Activated naive CD8-positive, alpha-beta T cell treated with anti-CD3 and anti-CD28 coated beads, Interleukin-2, amount 10 ng/mL, durations not matched to agents 7 days and 5 days (primary cell): ENCODE data around the gene NXPH3. TPM values are rescaled to one million over a fixed set of nuclear protein-coding genes. Genes with fewer than 3 reads are reported as not detected.

ENCODE experiments used
- ATAC-seq: fragments of 150-1000 bp; cut with Tn5 transposase; one replicate; pipeline ENCODE4 v1.10.0; 2021; ENCODE audit warnings: low read depth, moderate library complexity
- POLR2A ChIA-PET: fragments of 350-600 bp; sonication (Branson Sonifier 250); formaldehyde crosslinking; loops from one replicate; lab custom pipeline; 2021; ENCODE audit warnings: antibody characterized with exemption; lab: Charles Lee
- DNase-seq: peaks from one replicate; pipeline ENCODE4 v3.0.0; 2021
- H3K27ac Mint-ChIP-seq: one replicate; pipeline ENCODE4 v1.8.0; 2022; ENCODE audit warnings: mild to moderate bottlenecking, mixed read lengths
- H3K27me3 Mint-ChIP-seq: one replicate; pipeline ENCODE4 v1.8.0; 2022; ENCODE audit warnings: mild to moderate bottlenecking, moderate library complexity, mixed read lengths
- H3K36me3 Mint-ChIP-seq: one replicate; pipeline ENCODE4 v1.8.0; 2021; ENCODE audit warnings: mild to moderate bottlenecking, mixed read lengths
- H3K4me1 Mint-ChIP-seq: one replicate; pipeline ENCODE4 v1.8.0; 2021; ENCODE audit warnings: mixed read lengths
- H3K4me3 Mint-ChIP-seq: one replicate; pipeline ENCODE4 v1.8.0; 2022; ENCODE audit warnings: mild to moderate bottlenecking, moderate library complexity, mixed read lengths
- H3K9me3 Mint-ChIP-seq: one replicate; pipeline ENCODE4 v1.8.0; 2021; ENCODE audit warnings: mixed read lengths
- total RNA-seq, 2 experiments: library from RNA; stranded (reverse); gene quantifications; one replicate each; pipeline ENCODE4 v1.2.3, GENCODE V29; 2021

NXPH3 gene
- total RNA-seq, 2 experiments from 2014 or later, result 0.14 TPM; not detected in 1

DNA sequence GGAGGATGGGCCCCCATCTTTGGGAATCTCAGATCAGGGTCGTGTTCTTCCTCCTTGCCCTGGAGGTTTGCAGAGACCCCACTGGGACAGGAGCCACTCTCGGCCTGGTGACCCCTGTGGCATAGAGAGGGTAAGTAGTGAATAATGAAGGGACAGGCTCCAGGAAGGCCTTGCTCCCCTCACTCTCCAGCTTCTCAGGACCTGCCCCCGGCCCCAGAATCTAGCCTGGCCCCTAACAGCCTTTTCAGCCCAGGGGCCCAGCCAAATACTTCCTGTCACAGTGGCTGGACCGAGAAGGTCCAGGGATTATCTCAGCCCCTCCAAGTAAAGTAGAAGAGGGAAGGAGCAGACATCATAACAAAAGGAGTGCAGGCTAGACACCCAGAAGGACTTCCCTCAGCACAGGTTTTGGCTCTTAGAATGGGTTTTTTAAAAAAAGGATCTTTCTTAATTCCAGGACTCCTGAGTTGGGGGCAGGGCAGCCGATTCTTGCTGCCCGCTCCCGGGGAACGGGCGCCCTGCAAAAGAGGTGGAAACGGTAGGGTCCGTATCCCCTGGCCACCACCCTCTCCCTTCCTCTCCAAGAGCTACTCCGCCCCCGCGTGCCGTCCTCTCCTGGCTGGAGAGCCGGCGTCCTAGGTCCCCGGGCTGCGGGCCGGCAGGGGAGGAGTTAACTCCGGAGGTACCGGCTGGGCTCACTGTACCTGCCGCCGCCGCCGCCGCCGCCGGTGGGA, 559 bp upstream of the NXPH3 start:
- H3K36me3 Mint-ChIP-seq, result no peaks in the 10 kb centered on the region

DNA sequence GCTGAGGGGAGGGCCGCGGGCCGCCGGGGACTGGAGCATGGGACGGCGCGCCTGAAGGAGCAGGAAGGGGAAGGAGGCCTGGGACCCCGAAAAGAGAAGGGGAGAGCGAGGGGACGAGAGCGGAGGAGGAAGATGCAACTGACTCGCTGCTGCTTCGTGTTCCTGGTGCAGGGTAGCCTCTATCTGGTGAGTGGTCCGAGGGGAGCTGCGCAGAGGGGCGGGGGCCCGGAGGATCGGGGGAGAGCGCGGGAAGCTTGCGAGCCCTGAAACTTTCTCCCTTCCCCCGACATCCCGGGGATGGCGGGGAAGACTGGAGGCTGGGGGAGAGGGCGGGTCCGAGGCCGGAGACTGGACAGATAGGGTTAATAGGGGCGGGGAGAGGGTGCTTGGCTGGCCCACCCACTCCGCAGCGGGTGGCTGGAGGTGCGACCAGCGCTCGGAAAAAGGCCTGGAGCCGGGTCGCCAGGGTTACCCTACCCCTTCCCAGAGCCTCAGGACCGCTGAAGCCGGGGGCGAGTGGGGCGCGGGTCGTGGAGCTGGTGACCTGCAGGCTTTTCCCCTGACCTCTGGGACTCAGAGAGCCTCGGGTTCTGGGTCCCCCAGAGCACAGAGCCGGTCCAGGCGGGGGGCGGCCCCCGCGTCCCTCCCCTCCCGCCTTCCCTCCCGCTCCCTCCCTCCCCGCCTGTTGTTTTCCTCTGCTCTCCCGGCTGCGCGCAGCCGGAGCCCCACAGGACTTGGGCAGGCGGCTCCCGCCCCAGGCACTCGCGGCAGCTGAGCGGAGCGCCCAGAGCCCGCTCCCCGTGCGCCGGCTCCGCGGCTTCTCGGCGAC, 631 bp downstream of the NXPH3 start:
- Mint-ChIP-seq H3K4me1 (peaks cover 6% of the 10 kb centered on the region), H3K36me3 (no peaks in the 10 kb centered on the region), H3K9me3 (no peaks in the 10 kb centered on the region), H3K4me3 (peak overlapping the region; percentile 82), H3K27ac (no peak overlapping the region), H3K27me3 (peaks cover 54% of the 10 kb centered on the region)
- POLR2A ChIA-PET, result interaction anchor here (1.5 kb wide), 2 partner anchors 101 to 119 kb away, joined by 3 to 10 read pairs; no protein-coding TSS in a partner anchor
- no peak for ATAC-seq
- peak; percentile 42 for DNase-seq

More for the DNA sequence above, 559 bp upstream of the NXPH3 start:
- POLR2A ChIA-PET, result interaction anchor here (0.6 to 1.5 kb wide), 3 partner anchors 95 to 121 kb away, joined by 3 to 10 read pairs (median 4); no protein-coding TSS in a partner anchor
- H3K9me3 Mint-ChIP-seq, result no peaks in the 10 kb centered on the region
- H3K4me3 Mint-ChIP-seq, result peak overlapping the region; percentile 82
- DNase-seq (no peak), ATAC-seq (no peak)
- no peak overlapping the region for H3K27ac Mint-ChIP-seq
- peaks cover 13% of the 10 kb centered on the region for H3K4me1 Mint-ChIP-seq
- H3K27me3 Mint-ChIP-seq, result peaks cover 61% of the 10 kb centered on the region

DNA sequence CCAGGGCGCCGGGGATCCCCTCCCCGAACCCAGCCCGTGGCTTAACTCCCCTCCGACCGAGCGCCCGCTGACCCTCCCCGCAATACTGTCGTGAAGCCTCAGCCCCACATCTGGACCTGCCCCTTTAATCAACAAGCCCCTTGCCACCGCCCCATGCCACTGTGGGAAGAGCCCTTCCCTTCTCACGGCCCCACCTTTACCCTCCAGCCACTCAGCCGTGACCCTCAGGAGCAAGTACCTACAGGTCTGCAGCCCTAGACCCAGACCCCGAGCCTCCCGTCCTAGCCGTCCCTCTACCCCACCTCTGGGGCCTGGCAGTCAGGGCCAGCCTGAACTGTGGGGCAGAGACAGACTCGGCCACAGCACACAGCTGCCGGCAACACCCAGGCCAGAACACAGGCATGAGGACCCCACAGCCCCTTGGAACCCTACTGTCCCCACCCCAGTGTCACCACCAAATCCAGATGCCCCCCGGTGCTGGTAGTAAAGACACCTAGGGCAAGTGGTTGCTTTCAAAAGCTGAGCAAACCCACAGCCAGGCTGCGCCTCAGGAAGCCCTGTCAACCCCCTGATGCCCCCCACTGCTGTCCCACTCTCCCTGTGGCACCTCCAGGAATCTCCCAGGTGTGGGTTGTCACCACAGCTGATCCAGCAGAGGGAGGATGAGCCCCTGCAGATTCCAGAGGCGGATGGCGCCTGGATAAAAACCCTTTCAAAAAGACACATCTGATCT, 1.4 kb downstream of the NXPH3 start:
- no peaks in the 10 kb centered on the region for H3K36me3 Mint-ChIP-seq
- peaks cover 3% of the 10 kb centered on the region for H3K4me1 Mint-ChIP-seq
- ATAC-seq, result no peak
- no peak overlapping the region for H3K27ac Mint-ChIP-seq
- H3K27me3 Mint-ChIP-seq, result peaks cover 46% of the 10 kb centered on the region
- POLR2A ChIA-PET, result no interaction called here
- peak overlapping the region; percentile 70 for H3K4me3 Mint-ChIP-seq
- no peaks in the 10 kb centered on the region for H3K9me3 Mint-ChIP-seq
- no peak for DNase-seq

DNA sequence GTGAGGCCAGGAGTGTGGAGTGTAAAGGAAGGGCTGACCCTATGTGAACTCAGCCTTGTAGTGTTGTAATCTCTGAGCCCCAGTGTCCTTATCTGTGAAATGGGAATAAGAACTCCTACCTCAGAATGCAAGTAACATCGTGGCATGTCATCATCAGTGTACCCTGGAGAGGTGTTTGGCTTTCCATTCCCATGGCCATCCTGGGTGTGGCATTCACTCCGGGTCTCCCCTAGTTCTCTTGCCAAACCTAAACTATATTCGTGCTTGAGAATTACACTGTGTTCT, 1.9 kb downstream of the NXPH3 start:
- ATAC-seq (no peak), DNase-seq (no peak)
- H3K27ac Mint-ChIP-seq, result no peak overlapping the region
- no peaks in the 10 kb centered on the region for H3K9me3 Mint-ChIP-seq
- H3K4me1 Mint-ChIP-seq, result peaks cover 3% of the 10 kb centered on the region
- peaks cover 41% of the 10 kb centered on the region for H3K27me3 Mint-ChIP-seq
- no peak overlapping the region for H3K4me3 Mint-ChIP-seq
- H3K36me3 Mint-ChIP-seq, result no peaks in the 10 kb centered on the region
- POLR2A ChIA-PET, result no interaction called here

DNA sequence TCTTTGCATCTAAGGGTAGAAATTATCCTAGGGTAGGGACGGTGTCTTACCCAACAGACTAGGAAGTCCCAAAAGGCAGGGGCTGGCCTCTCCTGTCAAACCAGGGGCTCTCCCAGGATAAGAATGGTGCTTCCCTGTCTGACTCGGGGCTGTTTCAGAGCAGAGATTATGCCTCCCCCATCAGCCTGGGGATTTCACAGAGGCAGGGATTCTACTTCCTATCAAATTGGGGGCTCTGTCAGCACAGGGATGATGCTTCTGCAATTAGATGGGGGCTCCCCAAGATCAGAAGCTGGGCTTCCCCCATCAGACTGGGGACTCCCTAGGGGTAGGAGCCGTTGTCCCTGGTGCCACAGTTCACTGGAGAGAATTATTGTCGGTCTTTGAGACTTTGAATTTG, 2.3 kb downstream of the NXPH3 start:
- POLR2A ChIA-PET, result no interaction called here
- H3K27ac Mint-ChIP-seq, result no peak overlapping the region
- H3K27me3 Mint-ChIP-seq, result peaks cover 38% of the 10 kb centered on the region
- no peak for DNase-seq
- no peak for ATAC-seq
- H3K9me3 Mint-ChIP-seq, result no peaks in the 10 kb centered on the region
- no peak overlapping the region for H3K4me3 Mint-ChIP-seq
- H3K36me3 Mint-ChIP-seq, result no peaks in the 10 kb centered on the region
- peaks cover 3% of the 10 kb centered on the region for H3K4me1 Mint-ChIP-seq

DNA sequence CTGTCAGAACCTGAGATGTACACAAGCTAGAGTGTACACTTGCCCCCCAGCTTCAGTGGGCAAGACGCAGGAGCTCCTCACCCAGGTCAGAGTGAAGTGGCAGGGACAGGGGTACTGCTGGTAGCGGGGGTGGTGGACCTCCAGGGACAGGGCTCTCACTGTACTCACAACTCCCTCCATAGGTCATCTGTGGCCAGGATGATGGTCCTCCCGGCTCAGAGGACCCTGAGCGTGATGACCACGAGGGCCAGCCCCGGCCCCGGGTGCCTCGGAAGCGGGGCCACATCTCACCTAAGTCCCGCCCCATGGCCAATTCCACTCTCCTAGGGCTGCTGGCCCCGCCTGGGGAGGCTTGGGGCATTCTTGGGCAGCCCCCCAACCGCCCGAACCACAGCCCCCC, 2.7 kb downstream of the NXPH3 start:
- H3K4me1 Mint-ChIP-seq, result peaks cover 3% of the 10 kb centered on the region
- DNase-seq, result no peak
- no peak overlapping the region for H3K27ac Mint-ChIP-seq
- H3K27me3 Mint-ChIP-seq, result peaks cover 34% of the 10 kb centered on the region
- no peaks in the 10 kb centered on the region for H3K9me3 Mint-ChIP-seq
- ATAC-seq, result no peak
- POLR2A ChIA-PET, result no interaction called here
- H3K36me3 Mint-ChIP-seq, result no peaks in the 10 kb centered on the region
- H3K4me3 Mint-ChIP-seq, result no peak overlapping the region

DNA sequence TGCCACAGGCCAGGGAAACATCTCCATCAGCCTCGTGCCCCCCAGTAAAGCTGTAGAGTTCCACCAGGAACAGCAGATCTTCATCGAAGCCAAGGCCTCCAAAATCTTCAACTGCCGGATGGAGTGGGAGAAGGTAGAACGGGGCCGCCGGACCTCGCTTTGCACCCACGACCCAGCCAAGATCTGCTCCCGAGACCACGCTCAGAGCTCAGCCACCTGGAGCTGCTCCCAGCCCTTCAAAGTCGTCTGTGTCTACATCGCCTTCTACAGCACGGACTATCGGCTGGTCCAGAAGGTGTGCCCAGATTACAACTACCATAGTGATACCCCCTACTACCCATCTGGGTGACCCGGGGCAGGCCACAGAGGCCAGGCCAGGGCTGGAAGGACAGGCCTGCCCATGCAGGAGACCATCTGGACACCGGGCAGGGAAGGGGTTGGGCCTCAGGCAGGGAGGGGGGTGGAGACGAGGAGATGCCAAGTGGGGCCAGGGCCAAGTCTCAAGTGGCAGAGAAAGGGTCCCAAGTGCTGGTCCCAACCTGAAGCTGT, 3.4 kb downstream of the NXPH3 start:
- POLR2A ChIA-PET, result no interaction called here
- ATAC-seq, result no peak
- Mint-ChIP-seq H3K27ac (no peak overlapping the region), H3K4me1 (peaks cover 3% of the 10 kb centered on the region), H3K36me3 (no peaks in the 10 kb centered on the region), H3K4me3 (no peak overlapping the region), H3K27me3 (peaks cover 28% of the 10 kb centered on the region), H3K9me3 (no peaks in the 10 kb centered on the region)
- DNase-seq, result no peak

DNA sequence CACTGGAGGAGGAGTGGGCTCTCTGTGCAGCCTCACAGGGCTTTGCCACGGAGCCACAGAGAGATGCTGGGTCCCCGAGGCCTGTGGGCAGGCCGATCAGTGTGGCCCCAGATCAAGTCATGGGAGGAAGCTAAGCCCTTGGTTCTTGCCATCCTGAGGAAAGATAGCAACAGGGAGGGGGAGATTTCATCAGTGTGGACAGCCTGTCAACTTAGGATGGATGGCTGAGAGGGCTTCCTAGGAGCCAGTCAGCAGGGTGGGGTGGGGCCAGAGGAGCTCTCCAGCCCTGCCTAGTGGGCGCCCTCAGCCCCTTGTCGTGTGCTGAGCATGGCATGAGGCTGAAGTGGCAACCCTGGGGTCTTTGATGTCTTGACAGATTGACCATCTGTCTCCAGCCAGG, 3.9 kb downstream of the NXPH3 start:
- Mint-ChIP-seq H3K27ac (no peak overlapping the region), H3K4me3 (no peak overlapping the region), H3K9me3 (no peaks in the 10 kb centered on the region), H3K27me3 (peaks cover 26% of the 10 kb centered on the region), H3K36me3 (no peaks in the 10 kb centered on the region), H3K4me1 (peaks cover 3% of the 10 kb centered on the region)
- POLR2A ChIA-PET, result interaction anchor here (0.5 kb wide), 1 partner anchor 262 kb away, joined by 5 read pairs; no protein-coding TSS in a partner anchor
- ATAC-seq (no peak), DNase-seq (no peak)

DNA sequence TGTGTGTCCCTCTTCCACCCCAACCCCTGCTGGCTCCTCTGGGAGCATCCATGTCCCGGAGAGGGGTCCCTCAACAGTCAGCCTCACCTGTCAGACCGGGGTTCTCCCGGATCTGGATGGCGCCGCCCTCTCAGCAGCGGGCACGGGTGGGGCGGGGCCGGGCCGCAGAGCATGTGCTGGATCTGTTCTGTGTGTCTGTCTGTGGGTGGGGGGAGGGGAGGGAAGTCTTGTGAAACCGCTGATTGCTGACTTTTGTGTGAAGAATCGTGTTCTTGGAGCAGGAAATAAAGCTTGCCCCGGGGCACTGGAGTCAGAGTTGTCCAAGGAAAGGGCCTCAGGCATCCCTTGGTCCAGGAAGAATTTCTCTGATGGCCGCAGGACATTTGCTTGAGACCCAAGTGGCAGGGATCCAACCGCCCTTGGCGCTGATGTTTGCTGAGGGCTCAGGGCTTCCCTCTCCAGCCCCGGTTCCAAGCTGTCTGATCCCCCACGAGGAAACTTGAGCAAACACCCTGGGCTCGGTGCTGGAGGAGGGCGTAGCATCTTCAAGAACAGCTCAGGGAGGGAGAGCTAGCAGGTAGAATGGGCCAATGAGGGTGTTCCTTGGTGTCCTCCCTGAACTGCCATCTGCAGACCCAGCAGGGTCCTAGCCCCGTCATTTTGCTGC, 4.5 kb downstream of the NXPH3 start:
- no peak for DNase-seq
- Mint-ChIP-seq H3K4me1 (peaks cover 3% of the 10 kb centered on the region), H3K27me3 (peaks cover 21% of the 10 kb centered on the region), H3K27ac (no peak overlapping the region), H3K4me3 (no peak overlapping the region), H3K9me3 (no peaks in the 10 kb centered on the region), H3K36me3 (no peaks in the 10 kb centered on the region)
- POLR2A ChIA-PET, result interaction anchor here (0.5 kb wide), 1 partner anchor 261 kb away, joined by 5 read pairs; no protein-coding TSS in a partner anchor
- no peak for ATAC-seq

DNA sequence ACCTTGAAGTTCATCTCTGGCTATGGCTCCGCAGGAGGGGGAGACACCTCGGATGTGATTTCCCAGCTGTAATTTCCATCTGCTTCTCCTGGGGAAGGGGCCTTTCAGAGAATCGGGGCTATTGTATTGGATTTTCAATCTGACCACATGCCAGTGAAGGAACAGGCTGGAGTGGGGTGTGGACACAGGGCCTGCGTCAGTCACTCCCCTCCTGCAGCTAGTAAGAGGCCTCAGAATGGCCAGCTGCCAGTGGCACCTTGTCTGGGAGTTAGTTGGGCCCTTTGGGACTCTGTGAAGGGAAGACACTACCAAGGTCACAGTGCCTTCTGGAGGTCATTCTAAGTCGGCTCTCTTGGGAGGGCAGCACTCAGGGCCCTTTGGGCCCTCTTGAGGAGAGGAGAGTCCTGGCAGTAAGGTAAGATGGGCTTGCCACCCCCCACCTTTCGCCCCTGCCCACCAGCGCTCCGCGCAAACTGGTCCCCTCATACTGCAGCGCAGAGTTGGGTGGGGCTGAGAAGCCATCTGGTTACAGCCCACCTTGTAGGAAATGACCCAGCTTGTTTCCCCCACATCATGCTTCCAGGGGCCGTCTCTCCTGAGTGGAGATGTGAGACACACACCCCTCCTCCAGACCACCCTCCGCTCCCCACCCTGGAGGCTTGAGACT, 5.4 kb downstream of the NXPH3 start:
- DNase-seq, result no peak
- POLR2A ChIA-PET, result no interaction called here
- Mint-ChIP-seq H3K4me1 (peaks cover 3% of the 10 kb centered on the region), H3K27ac (no peak overlapping the region), H3K27me3 (peaks cover 18% of the 10 kb centered on the region), H3K4me3 (no peak overlapping the region), H3K36me3 (no peaks in the 10 kb centered on the region), H3K9me3 (no peaks in the 10 kb centered on the region)
- ATAC-seq, result no peak

DNA sequence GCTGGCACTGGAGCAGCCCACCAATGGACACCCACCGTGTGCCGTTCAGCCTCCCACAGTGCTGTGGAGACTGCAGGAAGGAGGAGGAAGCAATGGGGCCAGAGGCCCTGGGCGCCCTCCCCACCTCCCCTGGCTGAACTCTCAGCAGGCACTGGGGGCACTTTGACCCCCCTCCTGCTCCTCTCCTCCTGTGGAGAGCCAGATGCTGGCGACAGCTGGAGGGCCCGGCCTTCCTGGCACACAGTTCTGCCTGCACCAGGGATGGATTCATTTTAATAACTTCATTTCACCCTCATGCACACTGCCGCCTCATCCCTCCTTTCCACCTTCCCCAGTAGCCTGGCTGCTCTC, 6.0 kb downstream of the NXPH3 start:
- Mint-ChIP-seq H3K9me3 (no peaks in the 10 kb centered on the region), H3K36me3 (no peaks in the 10 kb centered on the region)
- ATAC-seq, result no peak

DNA sequence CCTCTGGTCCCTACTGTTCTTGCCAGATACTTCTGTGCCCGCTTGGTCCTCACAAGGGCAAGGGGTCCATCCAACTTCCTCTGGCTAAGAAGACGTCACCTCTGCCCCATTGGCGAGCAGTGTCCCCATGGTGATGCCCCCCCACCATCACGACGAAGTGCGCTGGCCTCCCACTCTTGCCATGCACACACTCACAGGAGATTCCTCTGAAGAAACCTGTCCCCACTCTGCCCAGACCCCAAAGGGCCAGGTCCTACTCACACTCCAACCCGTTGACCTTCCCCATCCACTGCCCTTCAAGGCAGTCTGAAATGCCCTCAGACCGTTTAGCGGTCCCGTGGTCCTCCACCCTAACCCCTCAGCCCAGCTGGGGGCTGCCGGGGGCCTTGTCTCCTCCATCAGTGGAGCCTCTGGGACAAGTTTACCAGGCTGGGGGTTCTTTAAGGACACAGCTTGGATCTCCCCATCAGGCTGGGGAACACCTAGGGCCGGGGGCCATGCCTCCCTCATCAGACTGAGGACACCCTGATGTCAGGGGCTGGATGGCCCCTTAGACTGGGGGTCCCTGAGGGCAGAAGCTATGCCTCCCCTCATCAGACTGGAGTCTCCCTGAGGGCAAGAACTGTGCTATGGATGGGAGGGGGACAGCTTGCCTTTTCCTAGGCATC, 6.5 kb downstream of the NXPH3 start:
- Mint-ChIP-seq H3K27me3 (peaks cover 11% of the 10 kb centered on the region), H3K4me1 (peaks cover 3% of the 10 kb centered on the region), H3K4me3 (no peak overlapping the region), H3K27ac (no peak overlapping the region), H3K9me3 (no peaks in the 10 kb centered on the region), H3K36me3 (no peaks in the 10 kb centered on the region)
- DNase-seq, result no peak
- no peak for ATAC-seq
- POLR2A ChIA-PET, result no interaction called here

More for the DNA sequence above, 6.0 kb downstream of the NXPH3 start:
- H3K4me1 Mint-ChIP-seq, result peaks cover 3% of the 10 kb centered on the region
- POLR2A ChIA-PET, result no interaction called here
- H3K27me3 Mint-ChIP-seq, result peaks cover 15% of the 10 kb centered on the region
- no peak overlapping the region for H3K27ac Mint-ChIP-seq
- DNase-seq, result no peak
- H3K4me3 Mint-ChIP-seq, result no peak overlapping the region
